GM13976 (cell line): Measurements from ENCODE around the gene ZDHHC15.
"Not testable (repeated sequence)": the region's sequence is repeated elsewhere in the genome, so short reads cannot be mapped to it uniquely, and the experiment has no call there.

Experiments used
- DNase-seq: peaks from one replicate; pipeline ENCODE4 v3.0.0; 2012; ENCODE audit warnings: low spot score
- CTCF ChIP-seq: IDR thresholded peaks from 2 replicates; pipeline ENCODE4 v1.5.1; 2012; ENCODE audit warnings: borderline replicate concordance, mild to moderate bottlenecking; ENCODE audit not compliant: insufficient read depth; ENCODE audit errors: extremely low read depth, missing control alignments, control extremely low read depth
- in situ Hi-C: fragments of 300-500 bp; cut with MboI; formaldehyde crosslinking; loops from one replicate; pipeline ENCODE4 v1.12.0; 2022; ENCODE audit warnings: low sequenced_read_pairs, mixed read lengths, inconsistent platforms; ENCODE audit not compliant: unreplicated experiment

Gene ZDHHC15

GRCh38 chrX:75522565-75523431 is at the start of gene ZDHHC15:
Gene ZDHHC15 (minus strand): TSS chrX:75523037. CDS start chrX:75523024, 13 bp downstream.
- no peak for DNase-seq
- TF ChIP-seq CTCF: no peak
- in situ Hi-C loops: no loop called here

GRCh38 chrX:75560544-75560943 is 37.7 kb upstream of the ZDHHC15 start:
- in situ Hi-C loops, DNase-seq: not testable (repeated sequence)

GRCh38 chrX:75547783-75548182 is 24.9 kb upstream of the ZDHHC15 start:
- DNase-seq: no peak
- in situ Hi-C loops: no loop called here
- no peak for TF ChIP-seq CTCF

- no peak for TF ChIP-seq CTCF
- no peak for DNase-seq
- in situ Hi-C loops: no loop called here
These were observed 24.1 kb upstream of the ZDHHC15 start for GRCh38 chrX:75546724-75547511.

GRCh38 chrX:75544786-75545185 is 21.9 kb upstream of the ZDHHC15 start:
- in situ Hi-C loops: no loop called here
- DNase-seq: no peak
- no peak for TF ChIP-seq CTCF

GRCh38 chrX:75483933-75484332 is 38.9 kb downstream of the ZDHHC15 start:
- in situ Hi-C loops: no loop called here
- DNase-seq: no peak
- TF ChIP-seq CTCF: no peak

- in situ Hi-C loops, DNase-seq: not testable (repeated sequence)
These were observed 61.1 kb downstream of the ZDHHC15 start for GRCh38 chrX:75461780-75462179.
